AML-193 (cell line): ENCODE results near the gene TXNDC12.
"Not testable (repeated sequence)": the region's sequence is repeated elsewhere in the genome, so short reads cannot be mapped to it uniquely, and the experiment has no call there.

Source experiments
- DNase-seq, 2 experiments: peaks; one replicate each; lab custom pipeline; 2025; lab: John Stamatoyannopoulos, UW

Gene TXNDC12

GRCh38 chr1:52045666-52046195 is 9.3 kb downstream of the TXNDC12 start:
- not testable (repeated sequence) for DNase-seq

DNA sequence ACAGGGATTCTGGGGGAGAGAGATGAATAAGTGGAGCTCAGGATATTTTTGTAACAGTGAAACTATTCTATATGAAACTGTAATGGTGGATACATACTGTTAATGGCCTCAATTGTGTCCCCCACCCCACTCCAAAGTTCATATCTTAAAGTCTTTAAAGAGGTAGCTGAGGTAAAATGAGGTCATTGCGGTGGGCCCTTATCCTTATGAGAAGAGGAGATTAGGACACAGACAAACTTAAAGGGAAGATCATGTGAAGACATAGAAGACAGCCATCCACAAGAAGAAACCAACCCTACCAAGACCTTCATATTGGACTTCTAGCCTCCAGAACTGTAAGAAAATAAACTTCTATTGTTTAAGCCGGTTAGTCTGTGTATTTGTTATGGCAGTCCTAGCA is 9.8 kb downstream of the TXNDC12 start:
- DNase-seq: no peak

- no peak for DNase-seq
Observed at GRCh38 chr1:52041551-52042185, 13.3 kb downstream of the TXNDC12 start.

DNA sequence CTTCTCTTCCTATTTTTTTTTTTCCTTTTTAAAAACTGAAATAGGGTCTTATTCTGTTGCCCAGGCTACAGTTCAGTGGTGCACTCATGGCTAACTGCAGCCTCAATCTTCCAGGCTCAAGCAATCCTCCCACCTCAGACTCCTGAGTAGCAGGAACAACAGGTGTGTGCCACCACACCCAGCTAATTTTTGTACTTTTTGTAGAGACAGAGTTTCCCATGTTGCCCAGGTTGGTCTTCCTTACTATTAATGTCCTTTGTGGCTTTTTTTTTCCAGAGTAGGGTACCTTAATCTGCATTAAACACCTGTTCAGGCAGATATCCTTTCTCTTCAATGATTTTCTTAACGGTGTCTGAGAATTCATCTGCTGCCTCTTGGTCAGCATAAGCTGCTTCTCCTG is 17.1 kb downstream of the TXNDC12 start:
- no peak for DNase-seq

DNA sequence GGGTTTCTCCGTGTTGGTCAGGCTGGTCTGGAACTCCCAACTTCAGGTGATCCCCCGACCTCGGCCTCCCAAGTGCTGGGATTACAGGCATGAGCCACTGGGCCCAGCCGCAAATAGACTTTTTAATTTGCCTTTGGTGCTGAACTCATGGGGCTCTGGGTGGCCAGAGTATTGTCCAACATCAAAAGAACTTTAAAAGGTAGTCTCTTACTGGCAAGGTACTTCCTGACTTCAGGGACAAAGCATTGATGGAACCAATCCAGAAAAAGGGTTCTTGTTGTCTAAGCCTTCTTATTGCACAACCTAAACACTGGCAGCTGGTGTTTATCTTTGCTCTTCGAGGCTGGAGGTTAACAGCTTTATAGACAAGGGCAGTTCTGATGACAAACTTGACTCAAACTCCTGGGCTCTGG is 17.6 kb downstream of the TXNDC12 start:
- no peak for DNase-seq

- DNase-seq: no peak
Observed at GRCh38 chr1:52034050-52034384, 21.0 kb downstream of the TXNDC12 start.

DNA sequence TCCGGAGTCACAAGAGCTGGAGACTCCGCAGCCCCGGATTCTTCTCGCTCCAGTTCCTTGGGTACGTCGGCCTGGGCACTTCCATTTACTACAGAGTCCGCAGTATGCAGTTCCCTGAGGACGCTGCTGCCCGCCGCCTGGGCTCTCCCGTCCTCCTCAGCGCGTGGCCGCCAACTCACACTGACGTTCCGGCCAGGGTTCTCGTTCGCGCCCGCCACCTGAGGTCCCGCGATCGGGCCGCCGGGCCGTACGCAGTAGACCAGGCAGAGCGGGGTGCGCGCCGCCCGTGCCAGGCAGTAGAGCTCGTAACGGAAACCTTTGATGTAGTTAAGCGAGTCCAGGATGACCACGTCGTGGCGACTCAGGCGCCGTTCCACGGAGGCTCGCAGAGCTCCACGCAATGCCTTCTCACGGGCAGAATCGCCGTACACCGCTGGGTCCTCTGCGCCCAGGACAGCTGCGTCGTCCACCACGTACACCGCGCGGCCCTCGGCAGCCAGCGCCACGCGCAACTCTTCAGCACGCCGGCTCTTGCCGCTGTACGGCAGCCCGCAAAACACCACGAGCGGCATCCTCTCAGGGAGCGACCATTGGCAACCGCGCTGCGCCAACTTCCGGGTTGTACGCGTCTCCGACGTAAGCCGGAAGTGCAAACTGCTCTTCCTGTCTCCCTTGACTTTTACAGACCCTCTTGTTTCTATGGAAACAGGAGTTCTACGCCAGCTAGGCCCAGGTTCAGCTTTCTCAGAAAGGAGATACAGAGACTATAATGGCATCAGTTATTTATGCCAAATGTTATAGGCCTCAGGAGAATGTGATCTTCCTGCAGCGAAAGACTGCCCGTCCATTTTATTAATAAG is 21.6 kb downstream of the TXNDC12 start, which contains the start of gene KTI12:
TSS of gene KTI12 (minus strand) at position 621 of the 860 bp plus-strand sequence. CDS start at position 572, 49 bp downstream.
- peak; percentile 69 to 74 for DNase-seq

DNA sequence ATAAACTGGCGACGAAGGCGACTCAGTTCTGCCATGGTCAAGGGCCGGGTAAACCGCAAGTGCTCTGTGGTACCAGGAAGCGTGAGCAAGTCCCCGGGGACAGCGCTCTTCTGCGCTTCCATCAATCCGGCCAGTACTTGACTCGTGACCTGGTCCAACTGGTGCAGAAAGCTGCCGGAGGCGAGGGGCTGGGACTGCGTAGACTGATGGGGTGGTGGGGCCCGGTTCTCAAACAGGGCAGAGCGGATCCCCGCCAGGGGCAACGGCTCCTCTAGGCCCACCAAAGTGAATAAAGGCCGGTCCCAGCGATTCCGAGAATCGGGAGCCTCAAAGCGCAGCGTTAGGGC is 22.2 kb downstream of the TXNDC12 start:
- DNase-seq: peak in 1 of 2 experiments; percentile 15

DNA sequence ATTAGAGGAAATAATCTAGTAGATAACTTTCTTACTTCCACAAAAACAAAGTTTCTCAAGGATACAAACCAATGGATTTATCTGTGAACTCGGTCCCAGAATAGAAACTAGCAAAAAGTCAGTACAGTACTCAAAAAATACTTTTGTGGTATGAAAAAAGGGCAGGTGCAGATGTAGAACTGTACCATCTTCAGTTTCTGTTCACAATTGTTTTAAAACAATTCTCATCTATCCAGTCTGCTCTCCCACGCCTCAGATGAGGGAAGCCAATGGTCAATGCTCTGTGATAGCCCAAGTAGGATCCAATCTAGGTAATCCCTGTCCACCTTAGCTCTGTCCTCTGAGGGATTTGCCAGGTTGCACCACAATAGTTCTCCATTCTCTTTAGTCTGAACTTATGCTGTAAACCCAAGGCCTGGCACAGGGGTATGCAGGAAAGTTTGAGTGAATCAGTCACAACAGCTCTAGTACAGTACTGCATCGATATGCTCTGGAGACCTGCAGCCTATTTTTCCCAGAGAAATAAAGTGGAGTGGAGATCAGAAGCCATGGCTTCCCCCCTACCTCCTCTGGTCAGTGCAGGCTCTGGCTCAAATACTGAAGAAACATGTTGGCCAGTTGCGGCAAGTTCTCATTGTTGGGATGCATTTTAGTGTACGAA is 22.7 kb downstream of the TXNDC12 start:
- DNase-seq: no peak

DNA sequence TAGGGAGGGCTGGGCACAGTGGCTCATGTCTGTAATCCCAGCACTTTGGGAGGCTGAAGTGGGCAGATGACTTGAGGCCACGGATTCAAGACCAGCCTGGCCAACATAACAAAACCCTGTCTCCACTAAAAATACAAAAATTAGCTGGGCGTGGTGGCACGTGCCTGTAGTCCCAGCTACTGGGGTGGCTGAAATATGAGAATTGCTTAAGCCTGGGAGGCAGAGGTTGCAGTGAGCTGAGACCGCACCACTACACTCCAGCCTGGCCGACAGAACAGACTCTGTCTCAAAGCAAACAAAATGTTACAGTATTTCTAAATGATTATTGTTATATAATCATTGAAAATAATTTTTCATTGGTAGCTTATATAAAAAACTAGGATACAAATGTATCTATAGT is 26.2 kb downstream of the TXNDC12 start:
- DNase-seq: not testable (repeated sequence)

- no peak for DNase-seq
Observed at GRCh38 chr1:52028328-52028727, 26.7 kb downstream of the TXNDC12 start.

DNA sequence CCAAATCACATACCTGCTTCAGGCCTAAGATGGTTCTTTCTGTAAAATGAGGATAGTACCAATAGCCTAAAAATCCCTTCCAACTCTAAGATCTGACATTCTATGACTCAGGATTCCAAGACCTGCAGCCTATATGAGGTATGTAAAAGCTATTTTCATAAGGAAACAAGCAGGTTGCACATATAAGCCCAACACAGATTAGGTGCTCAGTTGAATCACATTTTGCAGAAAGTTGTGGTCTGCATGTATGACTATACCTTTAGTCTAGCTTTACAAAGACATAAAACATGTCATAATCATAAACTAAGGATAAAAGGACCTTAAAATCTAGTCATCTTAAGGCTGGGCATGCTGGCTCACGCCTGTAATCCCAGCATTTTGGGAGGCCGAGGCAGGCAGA is 28.7 kb downstream of the TXNDC12 start:
- DNase-seq: no peak

GRCh38 chr1:52022133-52022532 is 32.9 kb downstream of the TXNDC12 start:
- no peak for DNase-seq

- no peak for DNase-seq
Observed at GRCh38 chr1:52008071-52008809, 46.8 kb downstream of the TXNDC12 start.

DNA sequence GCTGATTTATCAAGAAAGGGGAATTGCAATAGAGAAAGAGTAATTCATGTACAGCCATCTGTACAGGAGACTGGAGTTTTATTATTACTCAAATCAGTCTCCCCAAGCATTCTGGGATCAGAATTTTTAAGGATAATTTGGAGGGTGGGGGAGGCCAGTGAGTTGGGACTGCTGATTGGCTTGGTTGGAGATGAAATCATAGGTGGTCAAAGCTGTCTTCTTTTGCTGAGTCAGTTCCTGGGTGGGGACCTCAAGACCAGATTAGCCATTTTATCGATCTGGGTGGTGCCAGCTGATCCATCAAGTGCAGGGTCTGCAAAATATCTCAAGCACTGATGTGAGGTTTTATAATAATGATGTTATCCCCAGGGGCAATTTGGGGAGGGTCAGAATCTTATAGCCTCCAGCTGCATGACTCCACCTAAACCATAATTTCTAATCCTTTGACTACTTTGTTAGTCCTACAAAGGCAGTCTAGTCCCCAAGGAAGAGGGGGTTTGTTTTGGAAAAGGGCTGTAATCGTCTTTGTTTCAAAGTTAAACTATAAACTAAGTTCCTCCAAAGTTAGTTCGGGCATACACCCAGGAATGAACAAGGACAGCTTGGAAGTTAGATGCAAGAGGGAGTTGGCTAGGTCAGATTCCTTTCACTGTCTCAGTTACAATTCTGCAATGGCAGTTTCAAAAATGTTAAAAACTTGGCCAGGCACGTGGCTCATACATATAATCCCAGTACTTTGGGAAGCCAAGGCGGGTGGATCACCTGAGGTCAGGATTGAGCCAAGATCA is 47.6 kb downstream of the TXNDC12 start:
- no peak for DNase-seq

- DNase-seq: not testable (repeated sequence)
Observed at GRCh38 chr1:52006081-52006553, 48.9 kb downstream of the TXNDC12 start.

- DNase-seq: not testable (repeated sequence)
Observed at GRCh38 chr1:52005548-52005947, 49.4 kb downstream of the TXNDC12 start.

GRCh38 chr1:52003877-52004276 is 51.1 kb downstream of the TXNDC12 start:
- DNase-seq: no peak

- DNase-seq: peak; percentile 71 to 79
Observed at GRCh38 chr1:52002038-52002917, 52.7 kb downstream of the TXNDC12 start.

- DNase-seq: no peak
Observed at GRCh38 chr1:51998701-51999100, 56.3 kb downstream of the TXNDC12 start.
